Measurements from ENCODE around the gene TRIM69.
"Not testable (repeated sequence)": the region's sequence is repeated elsewhere in the genome, so short reads cannot be mapped to it uniquely, and the experiment has no call there.

Gene TRIM69, protein sequence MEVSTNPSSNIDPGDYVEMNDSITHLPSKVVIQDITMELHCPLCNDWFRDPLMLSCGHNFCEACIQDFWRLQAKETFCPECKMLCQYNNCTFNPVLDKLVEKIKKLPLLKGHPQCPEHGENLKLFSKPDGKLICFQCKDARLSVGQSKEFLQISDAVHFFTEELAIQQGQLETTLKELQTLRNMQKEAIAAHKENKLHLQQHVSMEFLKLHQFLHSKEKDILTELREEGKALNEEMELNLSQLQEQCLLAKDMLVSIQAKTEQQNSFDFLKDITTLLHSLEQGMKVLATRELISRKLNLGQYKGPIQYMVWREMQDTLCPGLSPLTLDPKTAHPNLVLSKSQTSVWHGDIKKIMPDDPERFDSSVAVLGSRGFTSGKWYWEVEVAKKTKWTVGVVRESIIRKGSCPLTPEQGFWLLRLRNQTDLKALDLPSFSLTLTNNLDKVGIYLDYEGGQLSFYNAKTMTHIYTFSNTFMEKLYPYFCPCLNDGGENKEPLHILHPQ

DNA sequence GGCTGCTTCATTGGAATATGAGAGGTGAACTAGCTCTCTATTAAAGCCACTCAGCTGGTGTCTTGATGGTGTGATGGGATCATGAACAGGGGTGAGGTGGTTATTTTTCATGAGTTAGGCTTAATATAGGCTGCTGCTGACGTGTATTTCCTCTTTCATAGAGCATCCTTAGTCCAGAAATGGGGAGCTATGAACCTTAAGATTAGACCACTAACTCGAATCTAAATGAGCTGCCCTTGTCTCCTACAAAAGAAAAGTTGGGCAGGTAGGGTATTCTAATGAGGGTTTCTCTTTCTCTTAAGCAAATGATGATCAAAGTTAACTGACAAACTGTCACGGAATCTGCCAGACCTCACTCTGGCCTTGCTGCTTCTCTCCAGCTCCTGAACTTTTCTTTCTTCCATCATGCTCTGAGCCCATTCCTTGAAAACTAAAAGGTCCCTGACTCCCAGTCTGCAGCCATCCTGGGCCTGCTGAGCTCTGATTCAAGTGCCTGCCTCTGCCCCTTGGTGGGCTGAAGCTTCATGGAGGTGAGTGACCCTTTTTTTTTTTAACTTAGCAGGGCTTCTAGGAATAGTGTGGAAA is at the start of gene TRIM69:
TSS of gene TRIM69 (plus strand) at position 348 of the 585 bp plus-strand sequence. CDS start at position 525, 177 bp downstream.
- no peak for DNase-seq

DNA sequence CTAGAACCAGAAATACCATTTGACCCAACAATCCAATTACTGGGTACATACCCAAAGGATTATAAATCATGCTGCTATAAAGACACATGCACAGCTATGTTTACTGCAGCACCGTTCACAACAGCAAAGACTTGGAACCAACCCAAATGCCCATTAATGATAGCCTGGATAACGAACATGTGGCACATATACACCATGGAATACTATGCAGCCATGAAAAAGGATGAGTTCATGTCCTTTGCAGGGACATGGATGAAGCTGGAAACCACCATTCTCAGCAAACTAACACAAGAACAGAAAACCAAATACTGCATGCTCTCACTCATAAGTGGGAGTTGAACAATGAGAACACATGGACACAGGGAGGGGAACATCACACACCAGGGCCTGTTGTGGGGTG is 47.0 kb upstream of the TRIM69 start:
- not testable (repeated sequence) for DNase-seq

DNA sequence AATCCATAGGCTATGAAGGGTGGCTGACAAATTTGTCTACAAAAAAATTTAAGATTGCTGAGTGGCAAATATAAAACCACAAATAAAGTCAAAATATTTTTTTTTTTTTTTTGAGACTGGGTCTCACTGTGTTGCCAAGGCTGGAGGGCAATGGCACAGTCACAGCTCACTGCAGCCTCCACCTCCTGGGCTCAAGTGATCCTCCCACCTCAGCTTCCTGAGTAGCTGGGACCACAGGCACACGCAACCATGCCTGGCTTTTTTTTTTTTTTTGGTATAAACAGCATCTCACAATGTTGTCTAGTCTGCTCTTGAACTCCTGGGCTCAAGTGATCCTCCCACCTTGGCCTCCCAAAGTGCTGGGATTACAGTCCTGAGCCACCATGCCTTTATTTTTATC is 46.1 kb upstream of the TRIM69 start:
- DNase-seq = not testable (repeated sequence)

DNA sequence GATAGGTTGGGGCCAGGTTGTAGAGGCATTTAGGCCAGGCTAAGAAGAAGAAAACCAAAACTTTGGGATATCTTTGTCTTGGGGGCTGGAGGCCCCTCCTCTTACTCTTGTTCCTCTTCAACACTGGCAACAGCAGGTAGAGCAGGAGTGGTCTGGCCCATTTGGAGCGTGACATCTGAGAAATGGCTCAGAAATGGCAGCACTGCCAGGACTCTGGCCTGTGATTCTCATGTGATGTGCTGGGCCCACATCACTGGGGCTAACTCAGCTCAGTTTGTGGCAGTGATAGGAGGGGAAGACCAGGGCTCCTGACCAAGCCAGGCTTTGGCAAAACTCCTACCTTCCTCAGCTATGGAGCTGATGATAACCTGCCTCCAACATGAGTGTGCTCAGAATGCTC is 43.7 kb upstream of the TRIM69 start:
- DNase-seq = no peak

DNA sequence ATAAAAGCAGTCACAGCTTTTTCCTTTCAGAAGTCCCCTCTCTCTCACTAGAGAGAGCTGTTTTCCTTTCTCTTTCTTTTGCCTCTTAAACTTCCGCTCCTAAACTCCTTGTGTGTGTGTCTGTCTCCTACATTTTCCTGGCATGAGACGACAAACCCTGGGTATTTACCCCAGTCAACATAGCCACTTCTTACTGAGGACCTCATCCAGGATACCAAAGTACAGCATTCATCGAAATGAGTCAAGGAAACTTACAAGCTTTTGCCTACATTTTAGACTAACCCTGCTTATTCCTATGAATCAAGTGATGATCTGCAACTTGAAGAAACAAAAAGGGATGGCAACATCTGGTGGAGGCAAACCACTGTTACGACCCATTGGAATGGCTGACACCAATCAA is 41.9 kb upstream of the TRIM69 start:
- no peak for DNase-seq

DNA sequence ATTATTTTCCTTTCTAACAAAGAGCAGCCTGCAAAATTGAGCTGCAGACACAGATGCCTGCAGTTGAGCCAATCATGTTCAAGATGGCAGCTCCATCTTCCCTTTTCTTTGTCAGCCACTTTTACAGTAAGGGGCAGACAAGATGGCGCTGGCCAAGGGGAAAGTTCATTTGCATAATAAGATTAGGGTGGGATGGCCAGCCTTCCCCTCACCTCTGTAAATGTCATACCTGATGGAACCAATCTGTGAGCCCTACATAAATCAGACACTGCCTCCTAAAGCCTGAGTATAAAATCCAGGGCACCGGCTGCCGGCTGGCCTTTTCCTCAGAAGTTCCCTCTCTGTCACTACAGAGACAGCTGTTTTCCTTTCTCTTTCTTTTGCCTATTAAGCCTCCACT is 41.0 kb upstream of the TRIM69 start:
- no peak for DNase-seq

DNA sequence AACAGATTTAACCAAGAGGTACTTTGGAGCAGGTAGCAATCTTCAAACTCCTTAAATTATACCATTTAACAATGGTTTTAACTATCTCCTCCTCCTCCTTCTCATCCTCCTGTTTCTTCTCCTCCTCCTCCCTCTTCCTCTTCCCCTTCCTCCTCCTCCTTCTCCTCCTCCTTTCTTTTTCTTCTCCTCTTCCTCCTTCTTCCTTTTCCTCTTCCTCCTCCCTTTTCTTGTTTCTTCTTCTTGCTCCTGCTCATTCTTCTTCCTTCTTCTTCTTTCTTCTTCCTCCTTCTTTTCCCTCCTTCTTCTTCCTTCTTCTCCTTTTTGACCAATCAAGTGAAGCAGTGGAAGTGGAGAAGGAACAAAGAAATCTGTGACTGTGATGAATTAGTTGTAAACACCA is 39.3 kb upstream of the TRIM69 start:
- DNase-seq = no peak

DNA sequence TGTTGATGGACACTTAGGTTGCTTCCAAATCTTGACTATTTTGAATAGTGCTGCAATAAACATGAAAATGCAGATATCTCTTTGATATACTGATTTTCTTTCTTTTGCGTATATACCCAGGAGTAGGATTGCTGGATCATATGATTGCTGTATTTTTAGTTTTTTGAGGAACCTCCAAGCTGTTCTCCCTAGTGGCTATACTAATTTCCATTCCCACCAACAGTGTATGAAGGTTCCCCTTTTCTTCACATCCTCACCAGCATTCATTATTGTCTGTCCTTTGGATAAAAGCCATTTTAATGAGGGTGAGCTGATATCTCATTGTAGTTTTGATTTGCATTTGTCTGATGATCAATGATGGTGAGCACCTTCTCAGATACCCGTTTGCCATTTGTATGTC is 37.7 kb upstream of the TRIM69 start:
- DNase-seq = no peak

DNA sequence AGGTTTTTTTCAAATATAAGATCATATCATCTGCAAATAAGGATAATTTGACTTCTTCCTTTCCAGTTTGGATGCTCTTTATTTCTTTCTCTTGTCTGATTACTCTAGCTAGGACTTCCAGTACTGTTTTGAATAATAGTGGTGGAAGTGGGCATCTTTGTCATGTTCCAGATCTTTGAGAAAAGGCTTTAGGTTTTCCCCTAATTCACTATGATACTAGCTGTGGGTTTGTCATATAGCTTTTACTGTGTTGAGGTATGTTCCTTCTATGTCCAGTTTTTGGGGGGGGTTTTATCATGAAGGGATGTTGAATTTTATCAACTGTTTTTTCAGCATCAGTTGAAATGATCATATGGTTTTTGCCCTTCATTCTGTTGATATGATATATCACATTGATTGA is 35.7 kb upstream of the TRIM69 start:
- DNase-seq = not testable (repeated sequence)

DNA sequence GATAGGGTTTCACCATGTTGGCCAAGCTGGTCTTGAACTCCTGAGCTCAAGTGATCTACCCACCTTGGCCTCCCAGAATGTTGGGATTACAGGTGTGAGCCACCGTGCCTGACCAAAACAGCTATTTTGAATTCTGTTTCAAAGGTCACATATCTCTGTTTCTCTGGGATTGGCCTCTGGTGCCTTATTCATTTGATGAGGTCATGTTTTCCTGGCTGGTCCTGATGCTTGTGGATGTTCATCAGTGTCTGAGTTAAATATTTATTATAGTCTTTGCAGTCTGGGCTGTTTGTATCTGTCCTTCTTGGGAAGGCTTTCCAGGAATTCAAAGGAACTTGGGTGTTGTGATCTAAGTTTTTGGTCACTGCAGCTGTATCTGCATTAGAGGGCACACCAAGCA is 30.3 kb upstream of the TRIM69 start:
- no peak for DNase-seq

DNA sequence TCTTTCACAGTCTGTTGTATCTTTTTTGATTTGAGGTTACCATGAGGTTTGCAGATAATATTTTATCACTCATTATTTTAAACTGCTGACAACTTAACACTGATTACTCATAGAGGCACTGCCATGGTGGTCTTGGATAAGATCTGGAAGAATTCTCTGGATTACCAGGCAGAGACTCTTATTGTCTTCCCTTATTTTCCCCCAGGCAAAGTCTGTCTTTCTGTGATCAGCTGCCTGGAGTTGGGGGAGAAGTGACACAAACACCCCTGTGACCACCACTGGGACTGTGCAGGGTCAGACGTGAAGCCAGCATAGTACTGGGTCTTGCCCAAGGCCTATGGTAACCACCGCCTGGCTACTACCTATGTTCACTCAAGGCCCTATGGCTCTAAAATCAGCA is 29.9 kb upstream of the TRIM69 start:
- no peak for DNase-seq

DNA sequence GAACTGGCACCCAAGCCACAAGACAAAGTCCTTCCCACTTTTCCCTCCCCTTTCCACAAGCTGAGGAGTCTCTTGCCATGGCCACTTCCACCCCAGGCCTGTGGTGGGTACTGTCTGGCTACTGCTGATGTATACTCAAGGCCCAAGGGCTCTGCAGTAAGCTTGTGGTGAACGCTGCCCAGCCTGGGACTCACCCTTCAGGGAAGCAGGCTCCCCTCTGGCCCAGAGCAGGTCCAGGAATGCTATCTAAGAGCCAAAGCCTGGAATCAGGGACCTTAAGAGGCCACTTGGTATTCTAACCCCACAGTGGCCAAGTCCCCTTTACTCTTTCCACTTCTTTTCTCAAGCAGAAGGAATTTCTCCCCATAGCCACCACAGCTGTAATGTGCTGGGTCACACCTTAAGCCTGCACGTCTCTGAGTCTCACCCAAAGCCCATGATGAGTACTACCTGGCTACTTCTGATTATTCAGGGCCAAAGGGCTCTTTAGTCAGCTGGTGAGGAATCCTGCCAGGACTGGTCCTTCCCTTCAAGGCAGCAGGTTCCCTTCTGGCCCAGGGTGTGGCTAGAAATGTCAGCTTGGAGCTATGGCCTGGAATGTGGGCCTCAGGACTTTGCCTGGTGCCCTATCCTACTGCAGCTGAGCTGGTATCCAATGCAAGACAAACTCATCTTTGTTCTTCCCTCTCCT is 29.2 kb upstream of the TRIM69 start:
- DNase-seq = no peak

DNA sequence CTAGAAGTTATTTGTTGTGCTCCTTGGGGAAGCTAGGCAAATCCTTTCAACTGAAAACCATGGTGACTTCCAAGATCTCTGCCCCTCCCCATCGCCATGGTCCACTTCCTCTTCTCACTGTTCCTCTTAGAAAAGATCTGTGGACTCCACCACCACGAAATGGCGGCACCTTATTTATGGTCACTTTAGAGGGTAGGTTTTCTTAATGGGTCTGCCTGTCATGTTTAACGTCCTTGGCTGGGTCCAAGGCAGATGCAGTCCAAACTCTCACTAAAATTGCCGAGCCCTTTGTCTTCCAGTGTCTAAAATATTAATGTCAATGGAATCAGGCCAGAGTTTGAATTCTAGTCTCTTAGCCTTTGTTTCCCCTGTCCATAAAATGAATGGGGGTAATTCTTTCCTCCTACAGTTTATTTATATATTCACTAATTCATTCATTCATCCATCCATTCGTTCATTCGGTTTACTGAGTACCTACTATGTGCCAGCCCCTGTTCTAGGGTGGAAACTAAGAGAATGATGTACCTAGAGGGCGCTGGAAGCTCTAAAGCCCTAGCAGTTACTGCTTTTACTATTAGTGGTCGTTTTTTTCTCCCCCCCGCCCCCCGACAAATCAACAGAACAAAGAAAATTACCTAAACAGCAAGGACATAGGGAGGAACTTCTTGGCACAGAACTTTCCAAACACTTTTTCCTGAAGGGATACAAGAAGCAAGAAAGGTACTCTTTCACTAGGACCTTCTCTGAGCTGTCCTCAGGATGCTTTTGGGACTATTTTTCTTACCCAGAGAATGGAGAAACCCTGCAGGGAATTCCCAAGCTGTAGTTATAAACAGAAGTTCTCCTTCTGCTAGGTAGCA is 25.9 kb upstream of the TRIM69 start:
- DNase-seq = no peak

DNA sequence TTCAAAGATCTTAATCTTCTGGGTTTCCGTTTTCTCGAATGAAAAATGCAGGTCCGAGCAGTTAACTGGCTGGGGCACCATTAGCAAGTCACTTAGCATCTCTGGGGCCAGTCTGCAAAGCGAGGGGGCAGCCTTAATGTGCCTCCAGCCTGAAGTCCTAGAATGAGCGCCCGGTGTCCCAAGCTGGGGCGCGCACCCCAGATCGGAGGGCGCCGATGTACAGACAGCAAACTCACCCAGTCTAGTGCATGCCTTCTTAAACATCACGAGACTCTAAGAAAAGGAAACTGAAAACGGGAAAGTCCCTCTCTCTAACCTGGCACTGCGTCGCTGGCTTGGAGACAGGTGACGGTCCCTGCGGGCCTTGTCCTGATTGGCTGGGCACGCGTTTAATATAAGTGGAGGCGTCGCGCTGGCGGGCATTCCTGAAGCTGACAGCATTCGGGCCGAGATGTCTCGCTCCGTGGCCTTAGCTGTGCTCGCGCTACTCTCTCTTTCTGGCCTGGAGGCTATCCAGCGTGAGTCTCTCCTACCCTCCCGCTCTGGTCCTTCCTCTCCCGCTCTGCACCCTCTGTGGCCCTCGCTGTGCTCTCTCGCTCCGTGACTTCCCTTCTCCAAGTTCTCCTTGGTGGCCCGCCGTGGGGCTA is 25.1 kb upstream of the TRIM69 start, which contains the start of the genes B2M and PATL2:
TSS of gene B2M (plus strand) at position 422 of the 647 bp plus-strand sequence. CDS start at position 452, 30 bp downstream.
TSS of gene PATL2 (minus strand) at position 228 of the 647 bp plus-strand sequence. CDS start 34,833 bp downstream, outside the sequence.
- peak; percentile 74 for DNase-seq

DNA sequence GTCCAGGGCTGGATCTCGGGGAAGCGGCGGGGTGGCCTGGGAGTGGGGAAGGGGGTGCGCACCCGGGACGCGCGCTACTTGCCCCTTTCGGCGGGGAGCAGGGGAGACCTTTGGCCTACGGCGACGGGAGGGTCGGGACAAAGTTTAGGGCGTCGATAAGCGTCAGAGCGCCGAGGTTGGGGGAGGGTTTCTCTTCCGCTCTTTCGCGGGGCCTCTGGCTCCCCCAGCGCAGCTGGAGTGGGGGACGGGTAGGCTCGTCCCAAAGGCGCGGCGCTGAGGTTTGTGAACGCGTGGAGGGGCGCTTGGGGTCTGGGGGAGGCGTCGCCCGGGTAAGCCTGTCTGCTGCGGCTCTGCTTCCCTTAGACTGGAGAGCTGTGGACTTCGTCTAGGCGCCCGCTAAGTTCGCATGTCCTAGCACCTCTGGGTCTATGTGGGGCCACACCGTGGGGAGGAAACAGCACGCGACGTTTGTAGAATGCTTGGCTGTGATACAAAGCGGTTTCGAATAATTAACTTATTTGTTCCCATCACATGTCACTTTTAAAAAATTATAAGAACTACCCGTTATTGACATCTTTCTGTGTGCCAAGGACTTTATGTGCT is 24.5 kb upstream of the TRIM69 start:
- no peak for DNase-seq

DNA sequence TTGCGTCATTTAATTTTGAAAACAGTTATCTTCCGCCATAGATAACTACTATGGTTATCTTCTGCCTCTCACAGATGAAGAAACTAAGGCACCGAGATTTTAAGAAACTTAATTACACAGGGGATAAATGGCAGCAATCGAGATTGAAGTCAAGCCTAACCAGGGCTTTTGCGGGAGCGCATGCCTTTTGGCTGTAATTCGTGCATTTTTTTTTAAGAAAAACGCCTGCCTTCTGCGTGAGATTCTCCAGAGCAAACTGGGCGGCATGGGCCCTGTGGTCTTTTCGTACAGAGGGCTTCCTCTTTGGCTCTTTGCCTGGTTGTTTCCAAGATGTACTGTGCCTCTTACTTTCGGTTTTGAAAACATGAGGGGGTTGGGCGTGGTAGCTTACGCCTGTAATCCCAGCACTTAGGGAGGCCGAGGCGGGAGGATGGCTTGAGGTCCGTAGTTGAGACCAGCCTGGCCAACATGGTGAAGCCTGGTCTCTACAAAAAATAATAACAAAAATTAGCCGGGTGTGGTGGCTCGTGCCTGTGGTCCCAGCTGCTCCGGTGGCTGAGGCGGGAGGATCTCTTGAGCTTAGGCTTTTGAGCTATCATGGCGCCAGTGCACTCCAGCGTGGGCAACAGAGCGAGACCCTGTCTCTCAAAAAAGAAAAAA is 23.9 kb upstream of the TRIM69 start:
- no peak for DNase-seq

DNA sequence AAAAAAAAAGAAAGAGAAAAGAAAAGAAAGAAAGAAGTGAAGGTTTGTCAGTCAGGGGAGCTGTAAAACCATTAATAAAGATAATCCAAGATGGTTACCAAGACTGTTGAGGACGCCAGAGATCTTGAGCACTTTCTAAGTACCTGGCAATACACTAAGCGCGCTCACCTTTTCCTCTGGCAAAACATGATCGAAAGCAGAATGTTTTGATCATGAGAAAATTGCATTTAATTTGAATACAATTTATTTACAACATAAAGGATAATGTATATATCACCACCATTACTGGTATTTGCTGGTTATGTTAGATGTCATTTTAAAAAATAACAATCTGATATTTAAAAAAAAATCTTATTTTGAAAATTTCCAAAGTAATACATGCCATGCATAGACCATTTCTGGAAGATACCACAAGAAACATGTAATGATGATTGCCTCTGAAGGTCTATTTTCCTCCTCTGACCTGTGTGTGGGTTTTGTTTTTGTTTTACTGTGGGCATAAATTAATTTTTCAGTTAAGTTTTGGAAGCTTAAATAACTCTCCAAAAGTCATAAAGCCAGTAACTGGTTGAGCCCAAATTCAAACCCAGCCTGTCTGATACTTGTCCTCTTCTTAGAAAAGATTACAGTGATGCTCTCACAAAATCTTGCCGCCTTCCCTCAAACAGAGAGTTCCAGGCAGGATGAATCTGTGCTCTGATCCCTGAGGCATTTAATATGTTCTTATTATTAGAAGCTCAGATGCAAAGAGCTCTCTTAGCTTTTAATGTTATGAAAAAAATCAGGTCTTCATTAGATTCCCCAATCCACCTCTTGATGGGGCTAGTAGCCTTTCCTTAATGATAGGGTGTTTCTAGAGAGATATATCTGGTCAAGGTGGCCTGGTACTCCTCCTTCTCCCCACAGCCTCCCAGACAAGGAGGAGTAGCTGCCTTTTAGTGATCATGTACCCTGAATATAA is 23.0 kb upstream of the TRIM69 start:
- no peak for DNase-seq

DNA sequence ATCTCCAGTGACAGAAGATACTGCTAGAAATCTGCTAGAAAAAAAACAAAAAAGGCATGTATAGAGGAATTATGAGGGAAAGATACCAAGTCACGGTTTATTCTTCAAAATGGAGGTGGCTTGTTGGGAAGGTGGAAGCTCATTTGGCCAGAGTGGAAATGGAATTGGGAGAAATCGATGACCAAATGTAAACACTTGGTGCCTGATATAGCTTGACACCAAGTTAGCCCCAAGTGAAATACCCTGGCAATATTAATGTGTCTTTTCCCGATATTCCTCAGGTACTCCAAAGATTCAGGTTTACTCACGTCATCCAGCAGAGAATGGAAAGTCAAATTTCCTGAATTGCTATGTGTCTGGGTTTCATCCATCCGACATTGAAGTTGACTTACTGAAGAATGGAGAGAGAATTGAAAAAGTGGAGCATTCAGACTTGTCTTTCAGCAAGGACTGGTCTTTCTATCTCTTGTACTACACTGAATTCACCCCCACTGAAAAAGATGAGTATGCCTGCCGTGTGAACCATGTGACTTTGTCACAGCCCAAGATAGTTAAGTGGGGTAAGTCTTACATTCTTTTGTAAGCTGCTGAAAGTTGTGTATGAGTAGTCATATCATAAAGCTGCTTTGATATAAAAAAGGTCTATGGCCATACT is 21.1 kb upstream of the TRIM69 start:
- no peak for DNase-seq

DNA sequence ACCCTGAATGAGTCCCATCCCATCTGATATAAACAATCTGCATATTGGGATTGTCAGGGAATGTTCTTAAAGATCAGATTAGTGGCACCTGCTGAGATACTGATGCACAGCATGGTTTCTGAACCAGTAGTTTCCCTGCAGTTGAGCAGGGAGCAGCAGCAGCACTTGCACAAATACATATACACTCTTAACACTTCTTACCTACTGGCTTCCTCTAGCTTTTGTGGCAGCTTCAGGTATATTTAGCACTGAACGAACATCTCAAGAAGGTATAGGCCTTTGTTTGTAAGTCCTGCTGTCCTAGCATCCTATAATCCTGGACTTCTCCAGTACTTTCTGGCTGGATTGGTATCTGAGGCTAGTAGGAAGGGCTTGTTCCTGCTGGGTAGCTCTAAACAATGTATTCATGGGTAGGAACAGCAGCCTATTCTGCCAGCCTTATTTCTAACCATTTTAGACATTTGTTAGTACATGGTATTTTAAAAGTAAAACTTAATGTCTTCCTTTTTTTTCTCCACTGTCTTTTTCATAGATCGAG is 20.5 kb upstream of the TRIM69 start:
- DNase-seq = no peak
